ENCODE measurements around the gene LDLRAD4.

- TF ChIP-seq CTCF (IDR thresholded peaks at IDR 0.05), result no peak
- TF ChIP-seq EZH2 (IDR thresholded peaks at IDR 0.05; ENCODE audit: borderline replicate concordance, insufficient read depth, low read depth, low read length, poor library complexity, severe bottlenecking), result no peak
Measured at GRCh38 chr18:13460946-13461345, 242.4 kb downstream of the LDLRAD4 start.
